Measurements from ENCODE around the gene MRPL54. TPM values are rescaled to one million over a fixed set of nuclear protein-coding genes. Genes with fewer than 3 reads are reported as not detected.

The MRPL54 gene
- total RNA-seq, 2 donors from 2014 or later: 38.1 to 38.9 TPM

DNA sequence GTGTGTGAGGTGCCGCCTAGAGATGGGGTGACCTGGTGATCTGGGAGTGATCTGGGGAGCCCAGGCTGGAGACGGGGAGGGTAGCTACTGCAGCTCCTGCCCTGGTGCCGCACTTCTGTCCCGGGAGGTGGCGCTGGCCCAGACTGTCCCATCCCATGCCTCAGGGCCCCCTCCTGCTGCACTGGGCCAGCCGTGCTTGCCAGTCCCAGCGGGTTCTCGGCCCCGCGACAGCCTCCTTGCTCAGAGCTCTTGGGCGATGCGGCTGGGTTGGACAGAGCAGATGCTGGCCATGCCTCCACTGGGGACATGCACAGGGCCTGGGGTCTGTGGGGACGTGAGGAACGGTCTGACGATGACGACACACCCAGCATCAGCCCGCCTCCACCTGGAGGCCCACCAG is 7.0 kb downstream of the MRPL54 start:
- H3K27ac Mint-ChIP-seq: no peak overlapping the region
- TF ChIP-seq CTCF (conservative IDR thresholded peaks at IDR 0.05): no peak
- H3K27me3 Mint-ChIP-seq (ENCODE audit: insufficient read depth): no peaks in the 10 kb centered on the region
- H3K27me3 ChIP-seq (ENCODE audit: control insufficient read depth, insufficient read depth, low read length, poor library complexity, severe bottlenecking): no peaks in the 10 kb centered on the region
- peak; percentile 60 for DNase-seq
- H3K4me1 Mint-ChIP-seq: no peaks in the 10 kb centered on the region
- H3K4me3 Mint-ChIP-seq: no peak overlapping the region
- H3K4me3 ChIP-seq (ENCODE audit: low read length): no peak overlapping the region
- no peaks in the 10 kb centered on the region for H3K9me3 Mint-ChIP-seq
- H3K9ac ChIP-seq (ENCODE audit: extremely low read depth, low read length, poor library complexity, severe bottlenecking): no peak overlapping the region
- no peak overlapping the region for H3K27ac ChIP-seq (ENCODE audit: low read depth, low read length)
- H3K36me3 ChIP-seq (ENCODE audit: control insufficient read depth, insufficient read depth, low read length): no peaks in the 10 kb centered on the region
- no peaks in the 10 kb centered on the region for H3K9me3 ChIP-seq (ENCODE audit: control insufficient read depth, low read length)
- H3K36me3 Mint-ChIP-seq (ENCODE audit: low read depth): peaks cover 10% of the 10 kb centered on the region
- no peaks in the 10 kb centered on the region for H3K4me1 ChIP-seq (ENCODE audit: control insufficient read depth, insufficient read depth, low read length)
- 75 to 89% methylated on average over 6 to 17 of the region's 17 CpGs for WGBS, 2 experiments (ENCODE audit: insufficient coverage in 1 of 2, insufficient read length in 1 of 2)

GRCh38 chr19:3770136-3770999 is 7.9 kb downstream of the MRPL54 start:
- WGBS, 2 experiments (ENCODE audit: insufficient coverage in 1 of 2, insufficient read length in 1 of 2): 89 to 92% methylated on average over 32 to 53 of the region's 53 CpGs
- Mint-ChIP-seq H3K27me3 (ENCODE audit: insufficient read depth) (no peaks in the 10 kb centered on the region), H3K36me3 (ENCODE audit: low read depth) (peaks cover 10% of the 10 kb centered on the region), H3K9me3 (no peaks in the 10 kb centered on the region), H3K4me1 (no peaks in the 10 kb centered on the region), H3K4me3 (no peak overlapping the region), H3K27ac (no peak overlapping the region)
- peak; percentile 52 for DNase-seq
- Histone ChIP-seq H3K9me3 (ENCODE audit: control insufficient read depth, low read length) (no peaks in the 10 kb centered on the region), H3K36me3 (ENCODE audit: control insufficient read depth, insufficient read depth, low read length) (no peaks in the 10 kb centered on the region), H3K4me1 (ENCODE audit: control insufficient read depth, insufficient read depth, low read length) (no peaks in the 10 kb centered on the region), H3K4me3 (ENCODE audit: low read length) (no peak overlapping the region), H3K27me3 (ENCODE audit: control insufficient read depth, insufficient read depth, low read length, poor library complexity, severe bottlenecking) (no peaks in the 10 kb centered on the region), H3K9ac (ENCODE audit: extremely low read depth, low read length, poor library complexity, severe bottlenecking) (no peak overlapping the region), H3K27ac (ENCODE audit: low read depth, low read length) (no peak overlapping the region)
- no peak for TF ChIP-seq CTCF (conservative IDR thresholded peaks at IDR 0.05)

DNA sequence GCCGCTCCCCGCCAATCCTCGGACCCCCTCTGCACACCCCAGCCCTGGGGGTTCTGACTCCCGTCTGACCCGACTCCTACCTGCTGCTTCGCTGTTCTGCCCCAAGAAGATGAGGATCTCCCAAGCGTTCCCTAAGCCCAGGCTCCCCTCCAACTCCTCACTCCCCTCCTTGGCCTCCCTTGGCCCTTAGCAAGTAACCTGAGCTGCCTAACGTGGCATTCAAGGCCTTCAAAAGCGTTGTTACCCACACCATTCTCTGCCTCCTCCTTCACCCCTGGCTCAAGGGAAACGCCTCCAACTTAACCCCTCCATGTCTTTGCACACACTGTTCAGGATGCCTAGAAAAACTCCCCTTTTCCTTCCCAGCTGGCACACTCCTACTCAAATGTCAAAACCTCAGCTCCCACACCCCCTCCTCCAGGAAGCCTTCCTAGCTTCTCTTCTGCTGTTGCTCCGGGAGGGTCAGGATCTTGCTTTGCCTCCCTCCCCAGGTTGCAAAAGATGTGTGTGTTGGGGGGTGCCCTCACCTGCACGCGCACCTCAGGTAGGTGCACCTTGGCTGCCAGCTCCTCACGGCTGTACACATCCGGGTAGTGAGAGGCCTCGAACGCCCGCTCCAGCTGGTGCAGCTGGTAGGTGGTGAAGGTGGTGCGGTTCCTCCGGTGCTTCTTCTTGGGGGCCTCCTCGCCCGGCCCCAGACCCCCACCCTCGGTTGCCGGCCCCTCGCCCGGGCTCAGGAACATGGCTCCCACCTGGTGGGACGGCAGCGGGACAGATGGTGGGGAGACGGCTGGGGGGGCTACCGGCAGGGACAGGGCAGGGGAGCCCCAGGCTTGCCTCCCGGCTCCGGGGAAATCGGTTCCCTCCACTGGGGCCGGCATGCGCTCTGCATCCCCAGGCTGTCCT is 8.8 kb downstream of the MRPL54 start:
- DNase-seq: peak; percentile 56
- Histone ChIP-seq H3K4me3 (ENCODE audit: low read length) (no peak overlapping the region), H3K4me1 (ENCODE audit: control insufficient read depth, insufficient read depth, low read length) (no peaks in the 10 kb centered on the region), H3K27ac (ENCODE audit: low read depth, low read length) (no peak overlapping the region), H3K36me3 (ENCODE audit: control insufficient read depth, insufficient read depth, low read length) (no peaks in the 10 kb centered on the region), H3K9me3 (ENCODE audit: control insufficient read depth, low read length) (no peaks in the 10 kb centered on the region), H3K27me3 (ENCODE audit: control insufficient read depth, insufficient read depth, low read length, poor library complexity, severe bottlenecking) (no peaks in the 10 kb centered on the region), H3K9ac (ENCODE audit: extremely low read depth, low read length, poor library complexity, severe bottlenecking) (no peak overlapping the region)
- no peaks in the 10 kb centered on the region for H3K9me3 Mint-ChIP-seq
- peaks cover 10% of the 10 kb centered on the region for H3K36me3 Mint-ChIP-seq (ENCODE audit: low read depth)
- no peaks in the 10 kb centered on the region for H3K27me3 Mint-ChIP-seq (ENCODE audit: insufficient read depth)
- H3K27ac Mint-ChIP-seq: no peak overlapping the region
- no peaks in the 10 kb centered on the region for H3K4me1 Mint-ChIP-seq
- TF ChIP-seq CTCF (conservative IDR thresholded peaks at IDR 0.05): no peak
- H3K4me3 Mint-ChIP-seq: no peak overlapping the region
- WGBS, 2 experiments (ENCODE audit: insufficient coverage in 1 of 2, insufficient read length in 1 of 2): 73 to 87% methylated on average over 22 to 35 of the region's 35 CpGs

Data from endodermal cell (in vitro differentiated cells).